Measurements from ENCODE around the gene GMDS. TPM values are rescaled to one million over a fixed set of nuclear protein-coding genes. Genes with fewer than 3 reads are reported as not detected.

Gene GMDS
- total RNA-seq, 1 experiment from 2014 or later, result 35.0 TPM

DNA sequence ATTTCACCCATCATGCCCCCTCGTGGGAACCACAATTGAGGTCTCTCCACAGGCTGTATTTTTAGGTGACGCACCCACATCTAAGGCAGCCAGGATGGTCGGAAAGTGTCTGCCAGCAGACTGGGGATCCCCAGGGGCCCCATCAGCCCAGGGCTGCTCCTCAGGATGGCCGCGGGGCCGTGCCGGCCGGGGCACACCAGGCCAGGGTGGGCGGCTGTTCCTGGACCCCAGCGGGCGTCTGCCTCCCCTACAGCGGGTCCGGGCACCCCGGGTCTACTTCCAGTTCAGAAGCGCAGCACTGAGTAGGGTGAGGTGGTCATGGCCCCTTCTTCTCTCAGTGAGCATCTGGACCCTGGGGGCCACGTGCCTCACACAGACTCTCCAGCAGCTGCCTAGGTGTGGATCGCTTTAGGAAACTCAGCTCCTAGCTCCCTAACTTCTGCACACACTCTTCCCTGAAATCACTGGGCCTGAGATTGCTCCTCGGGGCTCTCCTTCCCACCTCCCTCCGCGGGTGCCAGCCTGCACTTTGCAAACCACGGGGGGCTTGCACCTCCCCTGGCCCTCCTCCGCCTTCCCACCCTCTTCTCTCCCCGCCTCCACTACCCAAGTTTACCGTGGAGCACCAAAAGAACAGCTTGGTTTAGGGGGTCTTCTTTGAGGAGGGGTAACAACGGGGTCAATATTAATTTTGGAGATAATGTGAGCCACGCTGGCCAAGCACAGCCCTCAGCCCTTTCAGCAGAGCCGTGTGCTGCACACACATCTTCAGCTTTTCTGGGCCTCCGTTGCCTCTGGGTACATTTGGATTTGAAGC, 649.9 kb downstream of the GMDS start:
- no peak overlapping the region for H3K4me3 Mint-ChIP-seq
- no peak overlapping the region for H3K27ac Mint-ChIP-seq
- ATAC-seq, result no peak
- no peaks in the 10 kb centered on the region for H3K9me3 Mint-ChIP-seq
- ChIA-PET CTCF (interaction anchor here (0.5 to 2.4 kb wide), 18 partner anchors 10 to 929 kb away, joined by 3 to 8 read pairs (median 4); no protein-coding TSS in a partner anchor), POLR2A (no interaction called here)
- peaks cover 32% of the 10 kb centered on the region for H3K27me3 Mint-ChIP-seq (ENCODE audit: low read depth)
- H3K4me1 Mint-ChIP-seq, result peaks cover 27% of the 10 kb centered on the region
- TF ChIP-seq ZNF121 (CRISPR knock-in tag; IDR thresholded peaks at IDR 0.05) (no peak), SMAD4 (CRISPR knock-in tag; IDR thresholded peaks at IDR 0.05) (no peak), GRHL2 (CRISPR knock-in tag; IDR thresholded peaks at IDR 0.05; ENCODE audit: insufficient replicate concordance, severe bottlenecking) (no peak), PRRX2 (CRISPR knock-in tag; IDR thresholded peaks at IDR 0.05) (no peak), SOX15 (CRISPR knock-in tag; IDR thresholded peaks at IDR 0.05) (no peak), HMGA2 (CRISPR knock-in tag; IDR thresholded peaks at IDR 0.05) (no peak), FOXK1 (CRISPR knock-in tag; IDR thresholded peaks at IDR 0.05) (no peak), ZBTB21 (CRISPR knock-in tag; IDR thresholded peaks at IDR 0.05; ENCODE audit: borderline replicate concordance) (no peak), ZNF232 (CRISPR knock-in tag; IDR thresholded peaks at IDR 0.05) (no peak), CBFB (CRISPR knock-in tag; IDR thresholded peaks at IDR 0.05; ENCODE audit: low read depth) (no peak), JUN (CRISPR knock-in tag; IDR thresholded peaks at IDR 0.05) (no peak), FOXP1 (CRISPR knock-in tag; IDR thresholded peaks at IDR 0.05; ENCODE audit: borderline replicate concordance) (no peak)
- TF ChIP-seq, protein P1, sequence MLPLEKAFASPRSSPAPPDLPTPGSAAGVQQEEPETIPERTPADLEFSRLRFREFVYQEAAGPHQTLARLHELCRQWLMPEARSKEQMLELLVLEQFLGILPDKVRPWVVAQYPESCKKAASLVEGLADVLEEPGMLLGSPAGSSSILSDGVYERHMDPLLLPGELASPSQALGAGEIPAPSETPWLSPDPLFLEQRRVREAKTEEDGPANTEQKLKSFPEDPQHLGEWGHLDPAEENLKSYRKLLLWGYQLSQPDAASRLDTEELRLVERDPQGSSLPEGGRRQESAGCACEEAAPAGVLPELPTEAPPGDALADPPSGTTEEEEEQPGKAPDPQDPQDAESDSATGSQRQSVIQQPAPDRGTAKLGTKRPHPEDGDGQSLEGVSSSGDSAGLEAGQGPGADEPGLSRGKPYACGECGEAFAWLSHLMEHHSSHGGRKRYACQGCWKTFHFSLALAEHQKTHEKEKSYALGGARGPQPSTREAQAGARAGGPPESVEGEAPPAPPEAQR (CRISPR knock-in tag; IDR thresholded peaks at IDR 0.05), result no peak
- TF ChIP-seq, protein P2, sequence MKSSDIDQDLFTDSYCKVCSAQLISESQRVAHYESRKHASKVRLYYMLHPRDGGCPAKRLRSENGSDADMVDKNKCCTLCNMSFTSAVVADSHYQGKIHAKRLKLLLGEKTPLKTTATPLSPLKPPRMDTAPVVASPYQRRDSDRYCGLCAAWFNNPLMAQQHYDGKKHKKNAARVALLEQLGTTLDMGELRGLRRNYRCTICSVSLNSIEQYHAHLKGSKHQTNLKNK (CRISPR knock-in tag; IDR thresholded peaks at IDR 0.05), result no peak
- TF ChIP-seq, protein P3, sequence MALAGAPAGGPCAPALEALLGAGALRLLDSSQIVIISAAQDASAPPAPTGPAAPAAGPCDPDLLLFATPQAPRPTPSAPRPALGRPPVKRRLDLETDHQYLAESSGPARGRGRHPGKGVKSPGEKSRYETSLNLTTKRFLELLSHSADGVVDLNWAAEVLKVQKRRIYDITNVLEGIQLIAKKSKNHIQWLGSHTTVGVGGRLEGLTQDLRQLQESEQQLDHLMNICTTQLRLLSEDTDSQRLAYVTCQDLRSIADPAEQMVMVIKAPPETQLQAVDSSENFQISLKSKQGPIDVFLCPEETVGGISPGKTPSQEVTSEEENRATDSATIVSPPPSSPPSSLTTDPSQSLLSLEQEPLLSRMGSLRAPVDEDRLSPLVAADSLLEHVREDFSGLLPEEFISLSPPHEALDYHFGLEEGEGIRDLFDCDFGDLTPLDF (CRISPR knock-in tag; IDR thresholded peaks at IDR 0.05), result no peak
- TF ChIP-seq, protein P4, sequence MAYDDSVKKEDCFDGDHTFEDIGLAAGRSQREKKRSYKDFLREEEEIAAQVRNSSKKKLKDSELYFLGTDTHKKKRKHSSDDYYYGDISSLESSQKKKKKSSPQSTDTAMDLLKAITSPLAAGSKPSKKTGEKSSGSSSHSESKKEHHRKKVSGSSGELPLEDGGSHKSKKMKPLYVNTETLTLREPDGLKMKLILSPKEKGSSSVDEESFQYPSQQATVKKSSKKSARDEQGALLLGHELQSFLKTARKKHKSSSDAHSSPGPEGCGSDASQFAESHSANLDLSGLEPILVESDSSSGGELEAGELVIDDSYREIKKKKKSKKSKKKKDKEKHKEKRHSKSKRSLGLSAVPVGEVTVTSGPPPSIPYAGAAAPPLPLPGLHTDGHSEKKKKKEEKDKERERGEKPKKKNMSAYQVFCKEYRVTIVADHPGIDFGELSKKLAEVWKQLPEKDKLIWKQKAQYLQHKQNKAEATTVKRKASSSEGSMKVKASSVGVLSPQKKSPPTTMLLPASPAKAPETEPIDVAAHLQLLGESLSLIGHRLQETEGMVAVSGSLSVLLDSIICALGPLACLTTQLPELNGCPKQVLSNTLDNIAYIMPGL (CRISPR knock-in tag; IDR thresholded peaks at IDR 0.05), result no peak
- TF ChIP-seq, protein P5, sequence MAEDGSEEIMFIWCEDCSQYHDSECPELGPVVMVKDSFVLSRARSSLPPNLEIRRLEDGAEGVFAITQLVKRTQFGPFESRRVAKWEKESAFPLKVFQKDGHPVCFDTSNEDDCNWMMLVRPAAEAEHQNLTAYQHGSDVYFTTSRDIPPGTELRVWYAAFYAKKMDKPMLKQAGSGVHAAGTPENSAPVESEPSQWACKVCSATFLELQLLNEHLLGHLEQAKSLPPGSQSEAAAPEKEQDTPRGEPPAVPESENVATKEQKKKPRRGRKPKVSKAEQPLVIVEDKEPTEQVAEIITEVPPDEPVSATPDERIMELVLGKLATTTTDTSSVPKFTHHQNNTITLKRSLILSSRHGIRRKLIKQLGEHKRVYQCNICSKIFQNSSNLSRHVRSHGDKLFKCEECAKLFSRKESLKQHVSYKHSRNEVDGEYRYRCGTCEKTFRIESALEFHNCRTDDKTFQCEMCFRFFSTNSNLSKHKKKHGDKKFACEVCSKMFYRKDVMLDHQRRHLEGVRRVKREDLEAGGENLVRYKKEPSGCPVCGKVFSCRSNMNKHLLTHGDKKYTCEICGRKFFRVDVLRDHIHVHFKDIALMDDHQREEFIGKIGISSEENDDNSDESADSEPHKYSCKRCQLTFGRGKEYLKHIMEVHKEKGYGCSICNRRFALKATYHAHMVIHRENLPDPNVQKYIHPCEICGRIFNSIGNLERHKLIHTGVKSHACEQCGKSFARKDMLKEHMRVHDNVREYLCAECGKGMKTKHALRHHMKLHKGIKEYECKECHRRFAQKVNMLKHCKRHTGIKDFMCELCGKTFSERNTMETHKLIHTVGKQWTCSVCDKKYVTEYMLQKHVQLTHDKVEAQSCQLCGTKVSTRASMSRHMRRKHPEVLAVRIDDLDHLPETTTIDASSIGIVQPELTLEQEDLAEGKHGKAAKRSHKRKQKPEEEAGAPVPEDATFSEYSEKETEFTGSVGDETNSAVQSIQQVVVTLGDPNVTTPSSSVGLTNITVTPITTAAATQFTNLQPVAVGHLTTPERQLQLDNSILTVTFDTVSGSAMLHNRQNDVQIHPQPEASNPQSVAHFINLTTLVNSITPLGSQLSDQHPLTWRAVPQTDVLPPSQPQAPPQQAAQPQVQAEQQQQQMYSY (CRISPR knock-in tag; IDR thresholded peaks at IDR 0.05), result no peak
- TF ChIP-seq, protein P6, sequence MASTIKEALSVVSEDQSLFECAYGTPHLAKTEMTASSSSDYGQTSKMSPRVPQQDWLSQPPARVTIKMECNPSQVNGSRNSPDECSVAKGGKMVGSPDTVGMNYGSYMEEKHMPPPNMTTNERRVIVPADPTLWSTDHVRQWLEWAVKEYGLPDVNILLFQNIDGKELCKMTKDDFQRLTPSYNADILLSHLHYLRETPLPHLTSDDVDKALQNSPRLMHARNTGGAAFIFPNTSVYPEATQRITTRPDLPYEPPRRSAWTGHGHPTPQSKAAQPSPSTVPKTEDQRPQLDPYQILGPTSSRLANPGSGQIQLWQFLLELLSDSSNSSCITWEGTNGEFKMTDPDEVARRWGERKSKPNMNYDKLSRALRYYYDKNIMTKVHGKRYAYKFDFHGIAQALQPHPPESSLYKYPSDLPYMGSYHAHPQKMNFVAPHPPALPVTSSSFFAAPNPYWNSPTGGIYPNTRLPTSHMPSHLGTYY (CRISPR knock-in tag; IDR thresholded peaks at IDR 0.05), result no peak
- TF ChIP-seq, protein P7, sequence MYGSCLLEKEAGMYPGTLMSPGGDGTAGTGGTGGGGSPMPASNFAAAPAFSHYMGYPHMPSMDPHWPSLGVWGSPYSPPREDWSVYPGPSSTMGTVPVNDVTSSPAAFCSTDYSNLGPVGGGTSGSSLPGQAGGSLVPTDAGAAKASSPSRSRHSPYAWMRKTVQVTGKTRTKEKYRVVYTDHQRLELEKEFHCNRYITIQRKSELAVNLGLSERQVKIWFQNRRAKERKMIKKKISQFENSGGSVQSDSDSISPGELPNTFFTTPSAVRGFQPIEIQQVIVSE (CRISPR knock-in tag; IDR thresholded peaks at IDR 0.05; ENCODE audit: borderline replicate concordance), result no peak
- no peaks in the 10 kb centered on the region for H3K36me3 Mint-ChIP-seq
- DNase-seq (ENCODE audit: low spot score), result no peak

Measured in WTC11 (cell line).